PC-3 (cell line): ENCODE results near the gene CAPN5. TPM values are rescaled to one million over a fixed set of nuclear protein-coding genes. Genes with fewer than 3 reads are reported as not detected.

Source experiments
- ATAC-seq: fragments of 200-7000 bp; cut with Tn5 transposase; 2 replicates; pipeline ENCODE4 v1.9.1; 2020; ENCODE audit warnings: mild to moderate bottlenecking, moderate library complexity
- BruUV-seq: library from RNA; stranded (reverse); fragments of 400-500 nt; replicated peaks from 2 replicates; lab custom pipeline; 2021; lab: Mats Ljungman, UMichigan
- CTCF ChIA-PET: fragments of 300-600 bp; sonication (Branson Sonifier 250); formaldehyde crosslinking; loops from one replicate; lab custom pipeline; 2022; ENCODE audit warnings: antibody characterized with exemption; lab: Charles Lee
- POLR2A ChIA-PET: fragments of 300-600 bp; sonication (Branson Sonifier 250); formaldehyde crosslinking; loops from one replicate; lab custom pipeline; 2022; ENCODE audit warnings: antibody characterized with exemption; ENCODE audit not compliant: unreplicated experiment; lab: Charles Lee
- DNase-seq: peaks from one replicate; pipeline ENCODE4 v3.0.0-alpha.2; 2015
- H2AFZ ChIP-seq: fragments of 300-600 bp; sonication (generic); 2 replicates; pipeline ENCODE4 v1.6.0; 2016; ENCODE audit warnings: antibody characterized with exemption, low read length
- H3F3A ChIP-seq: fragments of 300-600 bp; sonication (generic); one replicate; pipeline ENCODE4 v1.6.0; 2017; ENCODE audit warnings: antibody characterized with exemption, low read length, control low read depth, mild to moderate bottlenecking; ENCODE audit not compliant: unreplicated experiment
- H3K27ac ChIP-seq: fragments of 300-600 bp; sonication (generic); 2 replicates; pipeline ENCODE4 v1.5.1; 2016; ENCODE audit warnings: mild to moderate bottlenecking, low read length
- H3K27me3 ChIP-seq: fragments of 300-600 bp; sonication (generic); 2 replicates; pipeline ENCODE4 v1.6.1; 2016; ENCODE audit warnings: low read length, mixed read lengths
- H3K36me3 ChIP-seq: fragments of 300-600 bp; sonication (generic); 2 replicates; pipeline ENCODE4 v1.6.1; 2016; ENCODE audit warnings: low read depth, mixed run types, low read length, mixed read lengths
- H3K4me1 ChIP-seq: fragments of 300-600 bp; sonication (generic); 2 replicates; pipeline ENCODE4 v1.5.1; 2016; ENCODE audit warnings: low read length; ENCODE audit not compliant: insufficient read depth
- H3K4me2 ChIP-seq: fragments of 300-600 bp; sonication (generic); 2 replicates; pipeline ENCODE4 v1.6.0; 2016; ENCODE audit warnings: low read length
- H3K4me3 ChIP-seq: fragments of 300-600 bp; sonication (generic); 2 replicates; pipeline ENCODE4 v1.5.1; 2016; ENCODE audit warnings: mild to moderate bottlenecking, low read length, mixed read lengths
- H3K79me2 ChIP-seq: fragments of 300-600 bp; sonication (generic); 2 replicates; pipeline ENCODE4 v1.6.1; 2017; ENCODE audit warnings: low read length, mixed read lengths
- H3K9ac ChIP-seq: fragments of 300-600 bp; sonication (generic); 2 replicates; pipeline ENCODE4 v1.6.0; 2016; ENCODE audit warnings: mild to moderate bottlenecking, low read length
- H3K9me2 ChIP-seq: fragments of 300-600 bp; sonication (generic); replicated peaks from 2 replicates; pipeline ENCODE4 v1.6.1; 2016; ENCODE audit warnings: mixed run types, low read length, mixed read lengths
- H3K9me3 ChIP-seq: fragments of 300-600 bp; sonication (generic); 2 replicates; pipeline ENCODE4 v1.6.1; 2016; ENCODE audit warnings: low read length, mixed read lengths
- H4K20me1 ChIP-seq: fragments of 300-600 bp; sonication (generic); 2 replicates; pipeline ENCODE4 v1.6.1; 2016; ENCODE audit warnings: low read length, mixed read lengths
- EZH2 ChIP-seq: fragments of 300-600 bp; sonication (generic); IDR thresholded peaks from one replicate; pipeline ENCODE4 v1.6.1; 2017; ENCODE audit warnings: antibody characterized with exemption, mild to moderate bottlenecking, low read length; ENCODE audit not compliant: unreplicated experiment
- EZH2phosphoT487 ChIP-seq: fragments of 300-600 bp; sonication (generic); IDR thresholded peaks from 2 replicates; pipeline ENCODE4 v1.6.1; 2018; ENCODE audit warnings: mild to moderate bottlenecking, antibody characterized with exemption, low read length, borderline replicate concordance
- intact Hi-C: fragments of 100-400 bp; cut with micrococcal nuclease; formaldehyde crosslinking; loops from 2 replicates; pipeline ENCODE4 v1.9.0; 2023
- total RNA-seq: library from RNA; depleted of rRNA; stranded (reverse); fragments of >200 nt; gene quantifications from 2 replicates; pipeline ENCODE4 v1.2.3, GENCODE V29; 2014
- TF ChIP-seq, protein P1 (sequence below): fragments of 300-600 bp; sonication (generic); conservative IDR thresholded peaks from 2 replicates; pipeline ENCODE4 v1.5.1; 2017; ENCODE audit warnings: antibody characterized with exemption, low read depth, mild to moderate bottlenecking, low read length

Gene CAPN5
- total RNA-seq, 1 experiment from 2014 or later, result 6.3 TPM

GRCh38 chr11:77080643-77081210 lies 14.0 kb downstream of the CAPN5 start:
- Histone ChIP-seq H3K4me2 (no peak overlapping the region), H4K20me1 (no peaks in the 10 kb centered on the region), H3K9ac (no peak overlapping the region), H3F3A (no peaks in the 10 kb centered on the region), H3K9me3 (no peaks in the 10 kb centered on the region), H3K9me2 (no peaks in the 10 kb centered on the region), H3K27ac (no peak overlapping the region), H3K4me1 (no peaks in the 10 kb centered on the region), H3K36me3 (no peaks in the 10 kb centered on the region), H2AFZ (no peak overlapping the region), H3K4me3 (no peak overlapping the region), H3K79me2 (no peaks in the 10 kb centered on the region), H3K27me3 (no peaks in the 10 kb centered on the region)
- DNase-seq, result no peak
- no peak for TF ChIP-seq EZH2phosphoT487
- TF ChIP-seq, protein P1, sequence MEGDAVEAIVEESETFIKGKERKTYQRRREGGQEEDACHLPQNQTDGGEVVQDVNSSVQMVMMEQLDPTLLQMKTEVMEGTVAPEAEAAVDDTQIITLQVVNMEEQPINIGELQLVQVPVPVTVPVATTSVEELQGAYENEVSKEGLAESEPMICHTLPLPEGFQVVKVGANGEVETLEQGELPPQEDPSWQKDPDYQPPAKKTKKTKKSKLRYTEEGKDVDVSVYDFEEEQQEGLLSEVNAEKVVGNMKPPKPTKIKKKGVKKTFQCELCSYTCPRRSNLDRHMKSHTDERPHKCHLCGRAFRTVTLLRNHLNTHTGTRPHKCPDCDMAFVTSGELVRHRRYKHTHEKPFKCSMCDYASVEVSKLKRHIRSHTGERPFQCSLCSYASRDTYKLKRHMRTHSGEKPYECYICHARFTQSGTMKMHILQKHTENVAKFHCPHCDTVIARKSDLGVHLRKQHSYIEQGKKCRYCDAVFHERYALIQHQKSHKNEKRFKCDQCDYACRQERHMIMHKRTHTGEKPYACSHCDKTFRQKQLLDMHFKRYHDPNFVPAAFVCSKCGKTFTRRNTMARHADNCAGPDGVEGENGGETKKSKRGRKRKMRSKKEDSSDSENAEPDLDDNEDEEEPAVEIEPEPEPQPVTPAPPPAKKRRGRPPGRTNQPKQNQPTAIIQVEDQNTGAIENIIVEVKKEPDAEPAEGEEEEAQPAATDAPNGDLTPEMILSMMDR, result no peak
- no TSS peak for BruUV-seq
- ChIA-PET CTCF (no interaction called here), POLR2A (no interaction called here)
- intact Hi-C loops, result no loop called here
- ATAC-seq, result no peak; the same call in 1 of the 2 replicates

DNA sequence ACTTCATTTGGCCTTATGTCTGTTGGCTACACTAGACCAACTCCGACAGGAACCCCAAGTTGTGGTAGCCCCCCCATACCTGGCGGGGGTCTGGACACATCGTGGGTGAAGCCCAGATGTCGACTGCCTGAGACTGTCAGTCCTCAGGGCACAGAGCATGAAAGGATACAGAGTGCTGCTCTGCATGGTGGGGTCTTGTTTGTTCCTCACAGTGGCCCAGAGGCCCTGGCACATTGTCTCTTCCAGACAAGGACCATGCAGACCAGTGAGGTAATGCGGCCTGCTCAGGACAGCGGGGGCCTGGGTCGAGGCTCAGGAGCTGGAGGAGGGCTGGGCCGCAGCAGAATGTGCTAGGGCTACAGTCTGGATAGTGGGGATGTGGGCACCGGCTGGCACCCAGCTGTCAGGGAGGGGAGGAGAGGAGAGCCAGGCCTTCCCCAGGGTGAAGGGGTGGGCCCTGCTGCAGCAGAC lies 14.6 kb downstream of the CAPN5 start:
- Histone ChIP-seq H2AFZ (no peak overlapping the region), H3F3A (no peaks in the 10 kb centered on the region), H4K20me1 (no peaks in the 10 kb centered on the region), H3K79me2 (no peaks in the 10 kb centered on the region), H3K9me3 (no peaks in the 10 kb centered on the region), H3K27ac (no peak overlapping the region), H3K9ac (no peak overlapping the region), H3K36me3 (no peaks in the 10 kb centered on the region), H3K27me3 (no peaks in the 10 kb centered on the region), H3K9me2 (no peaks in the 10 kb centered on the region), H3K4me3 (no peak overlapping the region), H3K4me1 (no peaks in the 10 kb centered on the region), H3K4me2 (no peak overlapping the region)
- ATAC-seq (no peak), DNase-seq (no peak)
- BruUV-seq, result no TSS peak
- ChIA-PET POLR2A (no interaction called here), CTCF (interaction anchor here (1.6 kb wide), 1 partner anchor 10 kb away, joined by 3 read pairs; no protein-coding TSS in a partner anchor)
- TF ChIP-seq EZH2phosphoT487 (no peak), EZH2 (no peak)
- intact Hi-C loops, result no loop called here

DNA sequence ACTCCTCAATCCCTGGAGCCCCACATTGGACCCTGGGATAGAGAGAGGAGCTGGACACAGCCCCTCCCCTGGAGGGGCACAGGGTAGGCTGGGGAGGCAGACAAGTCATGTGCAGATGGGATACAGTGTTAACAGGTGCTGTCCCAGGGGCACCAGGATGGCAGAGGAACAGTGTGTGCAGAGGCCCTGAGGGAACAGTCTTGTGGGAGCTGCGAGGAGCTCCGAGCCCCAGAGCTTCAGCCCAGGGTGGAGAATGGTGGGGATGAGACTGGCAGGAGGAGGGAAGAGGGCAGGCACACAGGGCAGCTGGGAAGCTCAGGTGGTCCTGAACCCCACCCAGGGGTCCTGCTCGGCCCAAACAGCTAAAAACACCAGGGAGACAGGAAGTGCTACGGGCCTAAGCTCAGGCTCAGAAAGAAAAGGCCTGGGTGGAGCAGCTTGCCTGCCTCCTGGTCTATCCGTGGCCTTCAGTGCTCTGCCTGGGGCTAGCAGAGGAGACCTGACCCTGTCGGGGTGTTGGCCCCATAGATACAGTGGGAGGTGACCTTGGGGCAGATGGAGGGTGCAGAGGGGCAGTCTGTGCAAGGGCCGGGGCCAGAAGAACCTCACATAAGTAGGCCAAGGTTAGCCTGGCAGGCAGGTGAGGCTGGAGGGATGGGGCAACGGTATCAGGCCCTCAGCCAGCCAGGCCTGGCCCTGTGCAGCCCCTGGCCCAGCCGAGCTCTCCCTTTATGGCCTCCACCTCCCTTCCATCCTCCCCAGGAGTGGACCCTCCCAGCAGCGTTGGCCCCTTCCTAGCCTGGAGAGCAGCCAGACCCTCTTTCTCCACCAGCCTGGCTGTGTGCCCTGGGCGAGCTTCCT lies 15.4 kb downstream of the CAPN5 start:
- BruUV-seq, result no TSS peak
- POLR2A ChIA-PET, result no interaction called here
- H3K79me2 ChIP-seq, result no peaks in the 10 kb centered on the region
- no peaks in the 10 kb centered on the region for H3K4me1 ChIP-seq
- H3K9me2 ChIP-seq, result no peaks in the 10 kb centered on the region
- no peak for ATAC-seq
- no peak overlapping the region for H3K9ac ChIP-seq
- TF ChIP-seq EZH2, result no peak
- TF ChIP-seq, protein P1, result no peak
- no peak overlapping the region for H3K4me3 ChIP-seq
- no peak overlapping the region for H3K27ac ChIP-seq
- DNase-seq, result no peak
- no peaks in the 10 kb centered on the region for H3K9me3 ChIP-seq
- no peaks in the 10 kb centered on the region for H4K20me1 ChIP-seq
- no peaks in the 10 kb centered on the region for H3K27me3 ChIP-seq
- intact Hi-C loops, result no loop called here
- no peaks in the 10 kb centered on the region for H3K36me3 ChIP-seq
- H3K4me2 ChIP-seq, result no peak overlapping the region
- CTCF ChIA-PET, result interaction anchor here (1.6 kb wide), 1 partner anchor 9 kb away, joined by 3 read pairs; no protein-coding TSS in a partner anchor
- no peak overlapping the region for H2AFZ ChIP-seq
- H3F3A ChIP-seq, result no peaks in the 10 kb centered on the region
